Heart left ventricle (tissue), 16 donors: ENCODE measurements around the gene NLRP9. TPM values are rescaled to one million over a fixed set of nuclear protein-coding genes. Genes with fewer than 3 reads are reported as not detected.

Experiments
- ATAC-seq, 4 donors: fragments of 200-7000 bp; cut with Tn5 transposase; one replicate each; pipeline ENCODE4 v1.9.1; 2020 to 2022; ENCODE audit warnings: moderate library complexity in 4 of 4, mild to moderate bottlenecking in 3 of 4, moderate number of reproducible peaks in 1 of 4
- DNase-seq, 5 donors: peaks; one replicate each; pipeline ENCODE4 v3.0.0-alpha.2; 2020
- H3K27ac ChIP-seq, 12 donors: fragments of 200-600 bp; sonication (generic) in 4 of 12; one replicate each; pipeline versions ENCODE4 v1.5.0 to v1.8.0; 2016 to 2022; ENCODE audit warnings: mild to moderate bottlenecking in 2 of 12
- H3K27me3 ChIP-seq, 9 donors: fragments of 200-600 bp; sonication (generic) in 2 of 9; one replicate each; pipeline versions ENCODE4 v1.5.1 to v1.8.0; 2016 to 2022; ENCODE audit warnings: mild to moderate bottlenecking in 3 of 9
- H3K36me3 ChIP-seq, 9 donors: fragments of 200-600 bp; sonication (generic) in 2 of 9; one replicate each; pipeline versions ENCODE4 v1.5.0 to v1.8.0; 2018 to 2022; ENCODE audit warnings: mild to moderate bottlenecking in 2 of 9
- H3K4me1 ChIP-seq, 12 donors: fragments of 200-600 bp; sonication (generic) in 4 of 12; one replicate each; pipeline versions ENCODE4 v1.5.0 to v1.8.0; 2016 to 2022; ENCODE audit warnings: mild to moderate bottlenecking in 3 of 12
- H3K4me3 ChIP-seq, 12 donors: fragments of 200-600 bp; sonication (generic) in 4 of 12; one replicate each; pipeline versions ENCODE4 v1.5.0 to v1.8.0; 2017 to 2022; ENCODE audit warnings: mild to moderate bottlenecking in 9 of 12, moderate library complexity in 4 of 12
- H3K9me3 ChIP-seq, 12 donors: fragments of 200-600 bp; sonication (generic) in 4 of 12; one replicate each; pipeline versions ENCODE4 v1.5.0 to v1.8.0; 2016 to 2022; ENCODE audit warnings: mild to moderate bottlenecking in 1 of 12
- POLR2A ChIP-seq, 2 donors: fragments of 450-650 bp; IDR thresholded peaks; one replicate each; pipeline ENCODE4 v1.6.1; 2017; ENCODE audit warnings: antibody characterized with exemption in 2 of 2, mild to moderate bottlenecking in 2 of 2, moderate library complexity in 2 of 2
- WGBS, 4 donors: extraction: QIAGEN DNeasy Blood & Tissue Kit in 2 of 4; methylation state at CpG; one replicate each; pipeline versions ENCODE4 v1.1.5 to v1.1.7; 2013 to 2018; 5-methylcytosine and 5-hydroxymethylcytosine counted together
- intact Hi-C, 10 donors: fragments of 100-400 bp; cut with DNase I; formaldehyde crosslinking; loops; one replicate each; pipeline versions ENCODE4 v1.11.1 to v1.14.2; 2022
- polyA plus RNA-seq, 2 donors: library from polyadenylated mRNA; stranded (reverse); fragments of 200-250 nt; gene quantifications; one replicate each; pipeline ENCODE4 v1.2.3, GENCODE V29; 2013
- total RNA-seq, 9 donors: library from RNA; depleted of rRNA in 2 of 9; stranded (reverse); fragments of >200 nt in 2 of 9; fragmentation: NEBNext Ultra II Directional in 3 of 9; extraction: Animal tissue kit (Norgen Biotek cat#: 25700) in 3 of 9; gene quantifications; one replicate each; pipeline versions ENCODE4 v1.1.0 to v1.2.4, GENCODE V29; 2016 to 2023
- TF ChIP-seq, protein P1 (sequence below), 12 donors: fragments of 200-600 bp; sonication (generic) in 4 of 12; IDR thresholded peaks; one replicate each; pipeline versions ENCODE4 v1.5.0 to v1.8.0; 2018 to 2022; ENCODE audit warnings: antibody characterized with exemption in 12 of 12, mild to moderate bottlenecking in 5 of 12
- donor health status: ischemic (EF 13 %, LVEDD 7.1; RV severe dilation, severe dysfunction).
- donor health status: healthy with polysubstance abuse.
- donor health status: DM: no; HTN: yes; CAD: no.
- donor health status: DM: no; HTN: no; CAD: no.
- donor health status: ischemic (EF 25% LVEDD 6.9; RV normal size, moderate dysfunction).
- donor health status: ischemic (EF 25% LVEDD 5.7; RV mildly dilated, moderate dysfunction).
- donor health status: healthy.
- donor health status: DM: yes; HTN: yes; CAD: no.
- donor health status: ischemic (EF 35%, LVEDD 5.7; RV mildly dilated, moderate dysfunction).
- donor health status: nonischemic (EF 11% LVEDD 7.7; RV severe dilation, severe dysfunction).
- donor health status: DM: yes; HTN: yes; CAD: no.
- donor health status: PGD.
- donor health status: ischemic (EF 29% LVEDD 5.4; RV normal size, mild dysfunction).
- donor health status: nonischemic (EF 23%, LVEDD 6.1; RV moderate dilation, normal function).

NLRP9 gene
- total and polyA plus RNA-seq, 11 donors, result not detected

DNA sequence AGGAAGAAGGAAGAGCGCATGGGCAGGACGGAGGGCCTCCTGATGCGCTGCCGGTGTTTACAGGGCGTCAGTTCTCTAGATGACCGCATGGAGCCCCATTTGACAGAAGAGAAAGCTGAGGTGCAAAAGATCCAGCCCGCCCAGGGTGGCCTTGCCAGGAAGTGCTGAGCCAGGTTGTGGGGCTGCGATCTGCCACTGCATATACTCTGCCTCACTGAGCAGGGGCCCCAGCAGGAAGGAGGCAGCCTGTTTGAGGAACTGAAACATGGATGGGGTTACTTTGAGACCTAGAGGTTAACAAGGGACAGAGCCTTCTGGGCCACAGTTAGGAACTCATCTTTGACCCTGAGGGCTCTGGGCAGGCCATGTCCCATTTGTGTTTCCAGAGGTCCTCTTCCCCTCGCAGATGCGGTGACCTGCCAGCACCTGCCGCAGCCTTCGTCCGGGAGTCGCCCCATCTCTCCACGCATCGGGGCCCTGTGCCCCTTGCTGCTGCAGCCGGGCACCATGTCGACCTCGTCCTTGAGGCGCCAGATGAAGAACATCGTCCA is 60.0 kb downstream of the NLRP9 start:
- no peaks in the 10 kb centered on the region for H3K9me3 ChIP-seq
- TF ChIP-seq POLR2A (IDR thresholded peaks at IDR 0.05), result no peak
- TF ChIP-seq, protein P1, sequence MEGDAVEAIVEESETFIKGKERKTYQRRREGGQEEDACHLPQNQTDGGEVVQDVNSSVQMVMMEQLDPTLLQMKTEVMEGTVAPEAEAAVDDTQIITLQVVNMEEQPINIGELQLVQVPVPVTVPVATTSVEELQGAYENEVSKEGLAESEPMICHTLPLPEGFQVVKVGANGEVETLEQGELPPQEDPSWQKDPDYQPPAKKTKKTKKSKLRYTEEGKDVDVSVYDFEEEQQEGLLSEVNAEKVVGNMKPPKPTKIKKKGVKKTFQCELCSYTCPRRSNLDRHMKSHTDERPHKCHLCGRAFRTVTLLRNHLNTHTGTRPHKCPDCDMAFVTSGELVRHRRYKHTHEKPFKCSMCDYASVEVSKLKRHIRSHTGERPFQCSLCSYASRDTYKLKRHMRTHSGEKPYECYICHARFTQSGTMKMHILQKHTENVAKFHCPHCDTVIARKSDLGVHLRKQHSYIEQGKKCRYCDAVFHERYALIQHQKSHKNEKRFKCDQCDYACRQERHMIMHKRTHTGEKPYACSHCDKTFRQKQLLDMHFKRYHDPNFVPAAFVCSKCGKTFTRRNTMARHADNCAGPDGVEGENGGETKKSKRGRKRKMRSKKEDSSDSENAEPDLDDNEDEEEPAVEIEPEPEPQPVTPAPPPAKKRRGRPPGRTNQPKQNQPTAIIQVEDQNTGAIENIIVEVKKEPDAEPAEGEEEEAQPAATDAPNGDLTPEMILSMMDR (IDR thresholded peaks at IDR 0.05), result no peak
- WGBS, 4 donors, result 85 to 88% (median 86%) methylated on average over 21 of the region's 21 CpGs
- DNase-seq, result peak in 3 of 5 donors; percentile 38 to 78 (median 52)
- peak overlapping the region in 9 of 12 donors; percentile 37 to 96 (median 84) for H3K27ac ChIP-seq
- H3K36me3 ChIP-seq, result peaks cover 2 to 62% (median 55%) of the 10 kb centered on the region in 9 donors
- intact Hi-C loops, result no loop called here
- peak in 1 of 4 donors; percentile 27 for ATAC-seq
- peak overlapping the region in 3 of 12 donors; percentile 12 to 86 (median 26) for H3K4me3 ChIP-seq
- H3K27me3 ChIP-seq, result no peaks in the 10 kb centered on the region
- H3K4me1 ChIP-seq, result peaks cover 12 to 61% (median 37%) of the 10 kb centered on the region in 12 donors

- intact Hi-C loops, result no loop called here
- no peaks in the 10 kb centered on the region for H3K9me3 ChIP-seq
- no peaks in the 10 kb centered on the region for H3K27me3 ChIP-seq
- no peak for ATAC-seq
- 20 to 39% (median 25%) methylated on average over 6 of the region's 6 CpGs for WGBS, 4 donors
- H3K4me1 ChIP-seq, result peaks cover 12 to 65% (median 37%) of the 10 kb centered on the region in 12 donors
- H3K27ac ChIP-seq, result peak overlapping the region; percentile 5 to 96 (median 69)
- TF ChIP-seq, protein P1 (IDR thresholded peaks at IDR 0.05), result no peak
- TF ChIP-seq POLR2A (IDR thresholded peaks at IDR 0.05), result no peak
- DNase-seq, result no peak
- H3K36me3 ChIP-seq, result peaks cover 2 to 63% (median 54%) of the 10 kb centered on the region in 9 donors
- peak overlapping the region in 6 of 12 donors; percentile 4 to 86 (median 19) for H3K4me3 ChIP-seq
Observed at GRCh38 chr19:55677572-55678028, 60.6 kb downstream of the NLRP9 start.

DNA sequence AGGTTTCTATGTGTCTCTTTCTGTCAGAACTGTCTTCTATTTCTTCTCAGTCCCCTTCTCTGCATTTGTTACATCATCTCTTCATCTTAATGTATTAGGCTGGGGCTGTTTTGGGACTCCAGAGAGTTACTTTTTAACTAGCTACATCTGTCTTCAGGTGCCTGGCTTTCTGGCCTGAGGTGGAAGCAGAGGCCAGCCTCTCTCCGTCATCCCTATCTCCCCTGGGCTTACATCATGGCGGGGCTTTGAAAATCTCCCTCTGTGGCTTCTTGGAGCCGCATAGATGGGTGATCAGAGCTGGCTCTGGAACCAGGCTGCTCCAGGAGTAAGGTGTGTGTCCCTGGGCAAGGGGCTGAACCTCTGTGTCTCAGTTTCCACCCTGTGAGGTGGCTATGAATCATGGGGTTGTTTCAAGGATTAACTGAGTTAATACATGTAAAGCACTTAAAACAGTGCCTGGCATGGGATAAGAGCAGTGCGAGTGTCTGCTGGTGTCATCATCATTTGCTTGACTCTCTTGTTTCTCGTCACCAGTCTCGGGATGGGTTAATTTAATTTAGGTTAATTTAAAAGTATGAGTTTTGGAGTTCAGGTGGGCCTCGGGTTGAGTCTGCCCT is 61.2 kb downstream of the NLRP9 start:
- intact Hi-C loops, result no loop called here

More for the DNA sequence above, 61.2 kb downstream of the NLRP9 start:
- Histone ChIP-seq H3K27me3 (no peaks in the 10 kb centered on the region), H3K27ac (peak overlapping the region; percentile 37 to 99 (median 88)), H3K4me1 (peaks cover 12 to 65% (median 37%) of the 10 kb centered on the region in 12 donors), H3K36me3 (peaks cover 2 to 63% (median 53%) of the 10 kb centered on the region in 9 donors), H3K4me3 (peak overlapping the region in 9 of 12 donors; percentile 4 to 99 (median 78)), H3K9me3 (no peaks in the 10 kb centered on the region)
- ATAC-seq (no peak), DNase-seq (no peak)
- 67 to 75% (median 74%) methylated on average over 7 of the region's 7 CpGs for WGBS, 4 donors
- TF ChIP-seq, protein P1 (IDR thresholded peaks at IDR 0.05), result no peak
- TF ChIP-seq POLR2A (IDR thresholded peaks at IDR 0.05), result no peak
